IMR-90 (cell line): ENCODE data around the gene PPM1M. TPM values are rescaled to one million over a fixed set of nuclear protein-coding genes. Genes with fewer than 3 reads are reported as not detected.

ENCODE experiments used
- ATAC-seq: fragments of 200-7000 bp; cut with Tn5 transposase; 2 replicates; pipeline ENCODE4 v1.9.1; 2020; ENCODE audit warnings: low read depth, mild to moderate bottlenecking, moderate library complexity
- BruUV-seq: library from RNA; stranded (reverse); fragments of 400-500 nt; replicated peaks from 2 replicates; lab custom pipeline; 2021; lab: Mats Ljungman, UMichigan
- CTCF ChIA-PET: fragments of 300-600 bp; formaldehyde crosslinking; extraction: SDS; loops from one replicate; lab custom pipeline; 2021; ENCODE audit warnings: antibody characterized with exemption; lab: Yijun Ruan, JAX
- POLR2A ChIA-PET: fragments of 300-600 bp; sonication (Branson Sonifier 250); formaldehyde crosslinking; loops from one replicate; lab custom pipeline; 2022; ENCODE audit warnings: antibody characterized with exemption; ENCODE audit not compliant: unreplicated experiment; lab: Charles Lee
- DNase-seq: peaks from one replicate; pipeline ENCODE4 v3.0.0; 2013
- H2AFZ ChIP-seq: replicated peaks from 2 replicates; pipeline ENCODE3; 2013; ENCODE audit warnings: low read length, mild to moderate bottlenecking; ENCODE audit not compliant: poor library complexity
- H2AK5ac ChIP-seq: 2 replicates; pipeline ENCODE4 v1.6.1; 2013; ENCODE audit warnings: low read depth, low read length, inconsistent platforms
- H2AK9ac ChIP-seq: replicated peaks from 2 replicates; pipeline ENCODE3; 2013; ENCODE audit warnings: mild to moderate bottlenecking, low read depth, low read length, moderate library complexity; ENCODE audit not compliant: poor library complexity
- H2BK120ac ChIP-seq: 2 replicates; pipeline ENCODE4 v1.6.1; 2013; ENCODE audit warnings: low read depth, low read length, inconsistent platforms
- H2BK15ac ChIP-seq: 3 replicates; pipeline ENCODE4 v1.6.1; 2013; ENCODE audit warnings: low read depth, low read length, inconsistent platforms
- H2BK20ac ChIP-seq: 2 replicates; pipeline ENCODE4 v1.6.1; 2013; ENCODE audit warnings: low read depth, mild to moderate bottlenecking, inconsistent platforms, low read length, moderate library complexity
- H2BK5ac ChIP-seq: 2 replicates; pipeline ENCODE4 v1.6.1; 2013; ENCODE audit warnings: mild to moderate bottlenecking, low read depth, low read length, inconsistent platforms; ENCODE audit not compliant: poor library complexity, severe bottlenecking
- H3K14ac ChIP-seq: replicated peaks from 2 replicates; pipeline ENCODE4 v1.6.1; 2013; ENCODE audit warnings: low read depth, low read length, inconsistent platforms
- H3K18ac ChIP-seq: 2 replicates; pipeline ENCODE4 v1.6.1; 2013; ENCODE audit warnings: low read depth, low read length, control low read depth
- H3K23ac ChIP-seq: 2 replicates; pipeline ENCODE4 v1.6.1; 2013; ENCODE audit warnings: low read depth, low read length, inconsistent platforms
- H3K27ac ChIP-seq: 2 replicates; pipeline ENCODE4 v1.5.1; 2013; ENCODE audit warnings: mild to moderate bottlenecking, control low read depth, low read length; ENCODE audit not compliant: insufficient read depth
- H3K27me3 ChIP-seq: 2 replicates; pipeline ENCODE4 v1.6.1; 2013; ENCODE audit warnings: low read length; ENCODE audit not compliant: control insufficient read depth, insufficient read depth
- H3K36me3 ChIP-seq: 2 replicates; pipeline ENCODE4 v1.6.1; 2013; ENCODE audit warnings: low read length, mixed read lengths; ENCODE audit not compliant: control insufficient read depth, insufficient read depth
- H3K4ac ChIP-seq: 2 replicates; pipeline ENCODE4 v1.6.1; 2013; ENCODE audit warnings: low read depth, low read length, inconsistent platforms
- H3K4me1 ChIP-seq: 2 replicates; pipeline ENCODE4 v1.6.1; 2013; ENCODE audit warnings: low read length, mixed read lengths; ENCODE audit not compliant: control insufficient read depth, insufficient read depth
- H3K4me2 ChIP-seq: 2 replicates; pipeline ENCODE4 v1.6.1; 2013; ENCODE audit warnings: low read depth, mild to moderate bottlenecking, control low read depth, low read length, moderate library complexity
- H3K4me3 ChIP-seq: 2 replicates; pipeline ENCODE4 v1.5.1; 2013; ENCODE audit warnings: low read depth, mild to moderate bottlenecking, control low read depth, low read length, moderate library complexity; ENCODE audit not compliant: insufficient read depth
- H3K56ac ChIP-seq: 2 replicates; pipeline ENCODE4 v1.6.1; 2013; ENCODE audit warnings: low read length, inconsistent platforms; ENCODE audit not compliant: insufficient read depth; ENCODE audit errors: extremely low read depth
- H3K79me1 ChIP-seq, 2 experiments: 2 replicates each; pipeline ENCODE4 v1.6.1; 2013; ENCODE audit warnings: low read length in 2 of 2, inconsistent platforms in 1 of 2, low read depth in 1 of 2
- H3K9ac ChIP-seq: 2 replicates; pipeline ENCODE4 v1.6.1; 2013; ENCODE audit warnings: low read depth, low read length, control low read depth
- H3K9me1 ChIP-seq: 2 replicates; pipeline ENCODE4 v1.6.1; 2013; ENCODE audit warnings: low read length, inconsistent platforms; ENCODE audit not compliant: insufficient read depth
- H3K9me3 ChIP-seq: 2 replicates; pipeline ENCODE4 v1.6.1; 2013; ENCODE audit warnings: low read length; ENCODE audit not compliant: control insufficient read depth, insufficient read depth
- H4K20me1 ChIP-seq: 2 replicates; pipeline ENCODE4 v1.6.1; 2013; ENCODE audit warnings: low read length, inconsistent platforms; ENCODE audit not compliant: insufficient read depth
- H4K5ac ChIP-seq: 2 replicates; pipeline ENCODE4 v1.6.1; 2013; ENCODE audit warnings: mild to moderate bottlenecking, low read depth, low read length, control low read depth
- H4K8ac ChIP-seq, 2 experiments: 2 replicates each; pipeline ENCODE4 v1.6.1; 2013; ENCODE audit warnings: low read depth in 2 of 2, low read length in 2 of 2, control low read depth in 1 of 2, inconsistent platforms in 1 of 2
- H4K91ac ChIP-seq: 2 replicates; pipeline ENCODE4 v1.6.1; 2013; ENCODE audit warnings: low read depth, low read length, inconsistent platforms; ENCODE audit not compliant: insufficient read depth
- BHLHE40 ChIP-seq: fragments of 150-350 bp; IDR thresholded peaks from 2 replicates; pipeline ENCODE4 v1.6.1; 2016; ENCODE audit warnings: mild to moderate bottlenecking, low read depth, low read length
- CEBPB ChIP-seq: IDR thresholded peaks from 2 replicates; pipeline ENCODE4 v1.6.1; 2012; ENCODE audit warnings: low read depth, low read length, improper control_type of control experiment
- CHD1 ChIP-seq: IDR thresholded peaks from 2 replicates; pipeline ENCODE4 v1.6.1; 2012; ENCODE audit warnings: low read depth, low read length, improper control_type of control experiment
- CTCF ChIP-seq: conservative IDR thresholded peaks from 2 replicates; pipeline ENCODE4 v1.5.1; 2012; ENCODE audit warnings: mild to moderate bottlenecking, low read depth, low read length, improper control_type of control experiment
- FOS ChIP-seq: fragments of 150-350 bp; IDR thresholded peaks from 2 replicates; pipeline ENCODE4 v1.6.1; 2016; ENCODE audit warnings: low read depth, low read length
- MAFK ChIP-seq: IDR thresholded peaks from 2 replicates; pipeline ENCODE4 v1.6.1; 2012; ENCODE audit warnings: low read depth, low read length, improper control_type of control experiment
- MAZ ChIP-seq: IDR thresholded peaks from 2 replicates; pipeline ENCODE4 v1.6.1; 2012; ENCODE audit warnings: low read depth, mild to moderate bottlenecking, low read length, improper control_type of control experiment, moderate library complexity, borderline replicate concordance
- MXI1 ChIP-seq: IDR thresholded peaks from 2 replicates; pipeline ENCODE4 v1.6.1; 2012; ENCODE audit warnings: low read depth, mild to moderate bottlenecking, low read length, moderate library complexity, borderline replicate concordance
- NFE2L2 ChIP-seq: fragments of 150-350 bp; IDR thresholded peaks from 2 replicates; pipeline ENCODE4 v1.6.1; 2016; ENCODE audit warnings: low read depth, mild to moderate bottlenecking, low read length
- POLR2A ChIP-seq: IDR thresholded peaks from 2 replicates; pipeline ENCODE4 v1.6.1; 2012; ENCODE audit warnings: mild to moderate bottlenecking, low read depth, low read length
- RAD21 ChIP-seq: IDR thresholded peaks from 2 replicates; pipeline ENCODE4 v1.6.1; 2012; ENCODE audit warnings: low read length, improper control_type of control experiment
- RCOR1 ChIP-seq: IDR thresholded peaks from 2 replicates; pipeline ENCODE4 v1.6.1; 2012; ENCODE audit warnings: mild to moderate bottlenecking, low read length, improper control_type of control experiment; ENCODE audit not compliant: insufficient replicate concordance
- RFX5 ChIP-seq: IDR thresholded peaks from 2 replicates; pipeline ENCODE4 v1.8.0; 2012; ENCODE audit warnings: low read depth, mild to moderate bottlenecking, low read length, moderate library complexity
- SMC3 ChIP-seq: fragments of 150-350 bp; IDR thresholded peaks from 2 replicates; pipeline ENCODE4 v1.6.1; 2016; ENCODE audit warnings: low read depth, mild to moderate bottlenecking, antibody characterized with exemption, low read length, moderate library complexity
- USF2 ChIP-seq: fragments of 150-350 bp; IDR thresholded peaks from 2 replicates; pipeline ENCODE4 v1.6.1; 2017; ENCODE audit warnings: mild to moderate bottlenecking, antibody characterized with exemption, low read length, low read depth
- WGBS, 2 experiments: methylation state at CpG; one replicate each; pipeline versions ENCODE4 v1.1.5 to v1.1.7; 2013; ENCODE audit warnings: missing lambda C conversion rate in 2 of 2; ENCODE audit not compliant: insufficient read length in 1 of 2; ENCODE audit errors: extremely low coverage in 2 of 2; 5-methylcytosine and 5-hydroxymethylcytosine counted together
- dilution Hi-C: fragments of 300-500 bp; cut with HindIII; formaldehyde crosslinking; loops from one replicate; pipeline ENCODE4 v1.14.3; 2018; ENCODE audit warnings: low sequenced_read_pairs; ENCODE audit not compliant: unreplicated experiment
- in situ Hi-C: fragments of 300-500 bp; cut with MboI; formaldehyde crosslinking; loops from 3 replicates; pipeline ENCODE4 v1.14.3; 2019; ENCODE audit warnings: low sequenced_read_pairs, inconsistent platforms, mixed read lengths
- intact Hi-C: fragments of 100-400 bp; cut with micrococcal nuclease; formaldehyde crosslinking; loops from 2 replicates; pipeline ENCODE4 v1.10.0; 2022
- polyA plus RNA-seq, 3 experiments: library from polyadenylated mRNA; depleted of rRNA; stranded (reverse); fragments of >200 nt; gene quantifications; 2 replicates each; pipeline ENCODE4 v1.2.3, GENCODE V29; 2012; ENCODE audit warnings: low replicate concordance in 1 of 3
- total RNA-seq: library from RNA; depleted of rRNA; stranded (reverse); fragments of >200 nt; gene quantifications from 2 replicates; pipeline ENCODE4 v1.2.3, GENCODE V29; 2012
- TF ChIP-seq, protein P1 (sequence below): fragments of 150-350 bp; IDR thresholded peaks from 2 replicates; pipeline ENCODE4 v1.6.1; 2016; ENCODE audit warnings: low read depth, mild to moderate bottlenecking, low read length, moderate library complexity, borderline replicate concordance

PPM1M gene
- total and polyA plus RNA-seq, 2 of the 4 experiments (the other 2 are of a cell fraction): 12.2 to 18.1 TPM

DNA sequence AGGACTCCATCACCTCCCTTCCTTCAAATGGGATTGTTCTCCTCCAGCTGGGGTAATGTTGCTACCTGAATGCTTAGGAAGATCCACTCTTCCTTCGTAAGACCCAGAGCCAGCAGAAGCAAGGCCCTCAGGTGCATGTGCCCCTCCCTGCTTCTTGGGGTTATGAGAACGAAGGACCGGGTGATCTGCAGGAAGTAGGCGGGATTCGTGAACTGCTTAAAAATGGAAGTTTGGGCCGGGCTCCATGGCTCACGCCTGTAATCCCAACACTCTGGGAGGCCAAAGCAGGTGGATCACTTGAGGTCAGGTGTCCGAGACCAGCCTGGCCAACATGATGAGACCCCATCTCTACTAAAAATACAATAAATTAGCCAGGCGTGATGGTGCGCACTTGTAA is 28.2 kb upstream of the PPM1M start:
- Histone ChIP-seq H2BK20ac (no peak overlapping the region; the same call in 1 of the 2 replicates), H3K27me3 (no peaks in the 10 kb centered on the region), H3K23ac (no peak overlapping the region), H2BK120ac (no peak overlapping the region; the same call in 1 of the 2 replicates), H2BK15ac (no peak overlapping the region), H3K4me3 (no peak overlapping the region), H2AFZ (peak overlapping the region; percentile 73), H3K27ac (no peak overlapping the region), H3K36me3 (peaks cover 29% of the 10 kb centered on the region), H2BK5ac (no peak overlapping the region), H3K4ac (no peak overlapping the region), H3K79me1 (peaks cover 0 to 6% of the 10 kb centered on the region in 2 experiments; a peak in 1 of 4 replicates), H3K9me3 (no peaks in the 10 kb centered on the region), H2AK9ac (peak overlapping the region; percentile 23), H3K9ac (no peak overlapping the region), H4K20me1 (peaks cover 15% of the 10 kb centered on the region), H2AK5ac (peak overlapping the region; percentile 43; the same call in 1 of the 2 replicates), H3K4me1 (peaks cover 8% of the 10 kb centered on the region), H4K8ac (0 out of 4 replicates have a peak overlapping the region, but pooled peaks of 1 of the 2 experiments have one; percentile 20), H3K18ac (no peak overlapping the region), H3K9me1 (peaks cover 16% of the 10 kb centered on the region), H4K5ac (no peak overlapping the region), H4K91ac (0 out of 2 replicates have a peak overlapping the region, but pooled peaks have one; percentile 3), H3K4me2 (no peak overlapping the region), H3K14ac (no peak overlapping the region; the same call in 1 of the 2 replicates), H3K56ac (no peak overlapping the region)
- CTCF ChIA-PET: no interaction called here
- TF ChIP-seq SMC3 (no peak), MAZ (no peak), CEBPB (no peak), FOS (no peak), NFE2L2 (no peak), CTCF (no peak), POLR2A (no peak), RCOR1 (no peak), RAD21 (no peak), RFX5 (no peak), MAFK (no peak), BHLHE40 (no peak), USF2 (no peak), CHD1 (no peak), MXI1 (no peak)
- TF ChIP-seq, protein P1, sequence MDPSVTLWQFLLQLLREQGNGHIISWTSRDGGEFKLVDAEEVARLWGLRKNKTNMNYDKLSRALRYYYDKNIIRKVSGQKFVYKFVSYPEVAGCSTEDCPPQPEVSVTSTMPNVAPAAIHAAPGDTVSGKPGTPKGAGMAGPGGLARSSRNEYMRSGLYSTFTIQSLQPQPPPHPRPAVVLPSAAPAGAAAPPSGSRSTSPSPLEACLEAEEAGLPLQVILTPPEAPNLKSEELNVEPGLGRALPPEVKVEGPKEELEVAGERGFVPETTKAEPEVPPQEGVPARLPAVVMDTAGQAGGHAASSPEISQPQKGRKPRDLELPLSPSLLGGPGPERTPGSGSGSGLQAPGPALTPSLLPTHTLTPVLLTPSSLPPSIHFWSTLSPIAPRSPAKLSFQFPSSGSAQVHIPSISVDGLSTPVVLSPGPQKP: no peak
- POLR2A ChIA-PET: no interaction called here
- dilution Hi-C loops (no loop called here), in situ Hi-C loops (no loop called here), intact Hi-C loops (no loop called here)
- BruUV-seq: no TSS peak
- ATAC-seq (no peak), DNase-seq (no peak)
- 79% methylated on average over 5 of the region's 10 CpGs; no CpG with 5 or more reads in 1 of the 2 experiments for WGBS, 2 experiments
